ENCODE results near the gene ELK3. TPM values are rescaled to one million over a fixed set of nuclear protein-coding genes. Genes with fewer than 3 reads are reported as not detected.

ELK3 gene
- polyA plus RNA-seq, 1 experiment = 31.2 TPM

DNA sequence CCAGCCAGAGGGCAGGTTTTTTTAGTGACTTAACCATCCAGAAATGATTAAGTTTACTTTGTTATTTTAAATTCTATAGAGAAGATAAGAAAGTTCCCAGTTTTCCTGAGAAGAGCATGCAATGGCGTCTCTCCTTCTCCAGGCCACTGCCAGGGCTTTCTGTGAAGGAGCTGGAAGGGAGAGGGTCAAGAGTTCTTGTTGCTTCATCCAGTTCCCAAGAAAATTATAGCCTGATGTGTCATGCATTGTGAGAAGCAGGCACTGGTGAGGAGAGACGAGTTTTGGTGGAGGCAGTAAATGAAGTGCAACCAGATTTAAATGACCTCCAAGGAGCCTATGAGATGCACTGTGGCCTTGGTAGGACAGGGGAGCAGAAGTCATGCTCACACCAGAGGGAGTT is 14.2 kb downstream of the ELK3 start:
- ChIA-PET CTCF (interaction anchor here (1.0 to 9.5 kb wide), 4 partner anchors 9 to 308 kb away, joined by 3 to 158 read pairs (median 8); no protein-coding TSS in a partner anchor), POLR2A (no interaction called here)
- H3K27ac ChIP-seq (ENCODE audit: low read depth, low read length) = no peak overlapping the region
- no peaks in the 10 kb centered on the region for H3K27me3 ChIP-seq (ENCODE audit: control insufficient read depth, insufficient read depth, low read length)
- TF ChIP-seq, protein P1, sequence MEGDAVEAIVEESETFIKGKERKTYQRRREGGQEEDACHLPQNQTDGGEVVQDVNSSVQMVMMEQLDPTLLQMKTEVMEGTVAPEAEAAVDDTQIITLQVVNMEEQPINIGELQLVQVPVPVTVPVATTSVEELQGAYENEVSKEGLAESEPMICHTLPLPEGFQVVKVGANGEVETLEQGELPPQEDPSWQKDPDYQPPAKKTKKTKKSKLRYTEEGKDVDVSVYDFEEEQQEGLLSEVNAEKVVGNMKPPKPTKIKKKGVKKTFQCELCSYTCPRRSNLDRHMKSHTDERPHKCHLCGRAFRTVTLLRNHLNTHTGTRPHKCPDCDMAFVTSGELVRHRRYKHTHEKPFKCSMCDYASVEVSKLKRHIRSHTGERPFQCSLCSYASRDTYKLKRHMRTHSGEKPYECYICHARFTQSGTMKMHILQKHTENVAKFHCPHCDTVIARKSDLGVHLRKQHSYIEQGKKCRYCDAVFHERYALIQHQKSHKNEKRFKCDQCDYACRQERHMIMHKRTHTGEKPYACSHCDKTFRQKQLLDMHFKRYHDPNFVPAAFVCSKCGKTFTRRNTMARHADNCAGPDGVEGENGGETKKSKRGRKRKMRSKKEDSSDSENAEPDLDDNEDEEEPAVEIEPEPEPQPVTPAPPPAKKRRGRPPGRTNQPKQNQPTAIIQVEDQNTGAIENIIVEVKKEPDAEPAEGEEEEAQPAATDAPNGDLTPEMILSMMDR (IDR thresholded peaks at IDR 0.05; ENCODE audit: low read depth, low read length) = no peak
- H3K9me3 ChIP-seq (ENCODE audit: control insufficient read depth, insufficient read depth, low read length) = no peaks in the 10 kb centered on the region; the same call in none of the 2 replicates
- no peak overlapping the region for H3K4me3 ChIP-seq (ENCODE audit: low read depth, low read length)
- no peak for DNase-seq (ENCODE audit: low read depth, low spot score)

DNA sequence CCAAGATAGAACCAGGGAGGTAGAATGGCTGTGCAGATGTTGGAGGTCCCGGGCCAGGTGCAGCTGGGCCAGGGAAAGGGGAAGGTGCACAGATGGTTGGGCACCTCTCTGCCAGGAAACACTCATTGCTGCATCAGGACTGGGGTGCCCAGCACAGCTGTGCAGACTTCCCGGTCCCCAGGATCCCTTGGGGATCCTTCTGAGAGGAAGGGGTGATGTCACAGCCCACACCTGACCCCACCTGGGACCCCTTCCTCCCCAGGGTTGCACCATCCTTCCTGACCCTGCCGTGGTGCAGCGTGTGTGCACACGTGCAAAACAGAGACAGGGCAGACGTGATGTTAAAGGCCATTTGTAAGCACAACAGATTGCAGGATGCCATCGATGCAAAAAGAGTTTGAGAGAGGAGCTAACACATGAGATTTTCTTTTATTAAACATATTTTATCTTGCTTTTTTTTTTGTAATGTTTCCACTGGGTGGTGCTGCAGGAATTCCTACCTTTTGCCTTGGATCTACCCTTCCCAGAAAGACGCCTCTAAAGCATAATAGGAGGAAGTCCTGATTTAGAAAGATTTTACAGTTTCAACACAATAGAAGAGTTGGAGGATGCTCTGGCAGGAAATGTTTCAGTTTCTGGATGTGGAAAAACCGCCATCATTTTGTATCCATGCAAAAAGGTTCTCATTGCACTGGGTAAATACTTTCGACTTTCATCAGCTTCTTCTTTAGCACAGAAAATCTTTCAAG is 14.8 kb downstream of the ELK3 start:
- Histone ChIP-seq H3K27ac (ENCODE audit: low read depth, low read length) (no peak overlapping the region), H3K4me3 (ENCODE audit: low read depth, low read length) (no peak overlapping the region), H3K27me3 (ENCODE audit: control insufficient read depth, insufficient read depth, low read length) (no peaks in the 10 kb centered on the region), H3K9me3 (ENCODE audit: control insufficient read depth, insufficient read depth, low read length) (no peaks in the 10 kb centered on the region; the same call in none of the 2 replicates)
- POLR2A ChIA-PET = no interaction called here
- DNase-seq (ENCODE audit: low read depth, low spot score) = no peak
- TF ChIP-seq, protein P1 (IDR thresholded peaks at IDR 0.05; ENCODE audit: low read depth, low read length) = 0 out of 2 replicates have a peak, but pooled peaks have one; percentile 20
- CTCF ChIA-PET = interaction anchor here (0.7 to 9.5 kb wide), 5 partner anchors 9 to 308 kb away, joined by 3 to 158 read pairs (median 7); no protein-coding TSS in a partner anchor

- CTCF ChIA-PET = interaction anchor here (0.6 to 9.5 kb wide), 3 partner anchors 11 to 1147 kb away, joined by 3 to 158 read pairs (median 8); no protein-coding TSS in a partner anchor
- Histone ChIP-seq H3K27me3 (ENCODE audit: control insufficient read depth, insufficient read depth, low read length) (no peaks in the 10 kb centered on the region), H3K9me3 (ENCODE audit: control insufficient read depth, insufficient read depth, low read length) (no peaks in the 10 kb centered on the region), H3K4me3 (ENCODE audit: low read depth, low read length) (no peak overlapping the region), H3K27ac (ENCODE audit: low read depth, low read length) (no peak overlapping the region)
- no peak for DNase-seq (ENCODE audit: low read depth, low spot score)
- TF ChIP-seq, protein P1 (IDR thresholded peaks at IDR 0.05; ENCODE audit: low read depth, low read length) = no peak
- POLR2A ChIA-PET = interaction anchor here (0.6 to 0.7 kb wide), 2 partner anchors 11 to 46 kb away, joined by 3 to 4 read pairs; no protein-coding TSS in a partner anchor
Observed at GRCh38 chr12:96210376-96211055, 16.3 kb downstream of the ELK3 start.

DNA sequence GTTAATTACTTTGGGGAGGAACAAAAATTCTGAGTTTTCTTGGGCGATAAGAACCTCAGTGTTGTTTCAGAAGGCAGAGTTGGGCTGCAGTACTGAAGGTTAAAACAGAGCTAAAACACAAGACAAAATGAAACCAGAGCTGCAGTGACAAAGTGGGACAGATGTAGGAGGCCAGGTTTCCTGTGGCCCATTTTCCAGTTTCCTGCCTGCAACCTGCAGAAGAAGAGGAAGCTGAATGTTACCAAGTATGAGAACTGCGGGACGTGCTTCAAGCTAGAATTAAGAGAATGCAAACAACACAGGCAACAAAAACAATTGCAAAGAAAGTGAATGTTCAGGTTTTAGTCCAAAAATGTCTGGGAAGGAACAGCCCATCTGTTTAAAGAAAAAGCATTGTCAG is 17.8 kb downstream of the ELK3 start:
- H3K27me3 ChIP-seq (ENCODE audit: control insufficient read depth, insufficient read depth, low read length) = no peaks in the 10 kb centered on the region
- TF ChIP-seq, protein P1 (IDR thresholded peaks at IDR 0.05; ENCODE audit: low read depth, low read length) = no peak
- DNase-seq (ENCODE audit: low read depth, low spot score) = no peak
- CTCF ChIA-PET = interaction anchor here (1.2 to 9.5 kb wide), 3 partner anchors 14 to 304 kb away, joined by 4 to 158 read pairs (median 17); no protein-coding TSS in a partner anchor
- H3K27ac ChIP-seq (ENCODE audit: low read depth, low read length) = no peak overlapping the region
- no peaks in the 10 kb centered on the region for H3K9me3 ChIP-seq (ENCODE audit: control insufficient read depth, insufficient read depth, low read length)
- H3K4me3 ChIP-seq (ENCODE audit: low read depth, low read length) = no peak overlapping the region
- POLR2A ChIA-PET = no interaction called here

Data from AG04450 (cell line).